Gastroesophageal sphincter (tissue), 4 donors: ENCODE data around the gene IRGC. TPM values are rescaled to one million over a fixed set of nuclear protein-coding genes. Genes with fewer than 3 reads are reported as not detected.

Experiments
- ATAC-seq: fragments of 150-250 bp; one replicate; pipeline ENCODE4 v1.9.1; 2016; ENCODE audit warnings: mild to moderate bottlenecking, moderate library complexity
- H3K27ac ChIP-seq, 4 donors: fragments of 200-600 bp; sonication (generic) in 3 of 4; 1 replicate in 3 of 4; 2 replicates in 1 of 4; pipeline ENCODE4 v1.5.1; 2016 to 2019
- H3K27me3 ChIP-seq: fragments of 200-600 bp; sonication (generic); one replicate; pipeline ENCODE4 v1.5.1; 2019
- H3K36me3 ChIP-seq, 2 donors: fragments of 200-600 bp; sonication (generic); one replicate each; pipeline ENCODE4 v1.5.1; 2019; ENCODE audit warnings: control low read depth in 1 of 2
- H3K4me1 ChIP-seq, 3 donors: fragments of 200-600 bp; sonication (generic); 1 replicate in 2 of 3; 2 replicates in 1 of 3; pipeline ENCODE4 v1.5.1; 2016 to 2019; ENCODE audit warnings: control low read depth in 2 of 3
- H3K4me3 ChIP-seq, 2 donors: fragments of 200-600 bp; sonication (generic); one replicate each; pipeline ENCODE4 v1.5.1; 2019; ENCODE audit warnings: mild to moderate bottlenecking in 1 of 2, moderate library complexity in 1 of 2
- H3K9me3 ChIP-seq, 3 donors: fragments of 200-600 bp; sonication (generic); one replicate each; pipeline ENCODE4 v1.5.1; 2017 to 2019; ENCODE audit warnings: control low read depth in 2 of 3
- EP300 ChIP-seq: sonication (generic); formaldehyde crosslinking; IDR thresholded peaks from one replicate; pipeline ENCODE4 v1.6.1; 2017; ENCODE audit warnings: antibody characterized with exemption, mild to moderate bottlenecking
- POLR2A ChIP-seq, 2 donors: fragments of 450-650 bp; IDR thresholded peaks; one replicate each; pipeline ENCODE4 v1.6.1; 2017; ENCODE audit warnings: antibody characterized with exemption in 2 of 2, mild to moderate bottlenecking in 2 of 2, moderate library complexity in 1 of 2
- POLR2AphosphoS5 ChIP-seq: sonication (generic); formaldehyde crosslinking; IDR thresholded peaks from one replicate; pipeline ENCODE4 v1.6.1; 2017; ENCODE audit warnings: antibody characterized with exemption
- WGBS, 2 donors: methylation state at CpG; one replicate each; pipeline ENCODE4 v1.1.5; 2018; ENCODE audit warnings: low coverage in 1 of 2; 5-methylcytosine and 5-hydroxymethylcytosine counted together
- total RNA-seq, 4 donors: library from RNA; depleted of rRNA; stranded (reverse); fragments of >200 nt; gene quantifications; one replicate each; pipeline ENCODE4 v1.1.0, GENCODE V29; 2016
- TF ChIP-seq, protein P1 (sequence below), 4 experiments: fragments of 200-600 bp in 2 of 4; fragments of 450-650 bp in 2 of 4; sonication (generic) in 1 of 4; IDR thresholded peaks; one replicate each; pipeline ENCODE4 v1.5.1; 2017 to 2019; ENCODE audit warnings: antibody characterized with exemption in 4 of 4, mild to moderate bottlenecking in 2 of 4, moderate library complexity in 2 of 4

The IRGC gene
- total RNA-seq, 4 donors from 2014 or later, result not detected

DNA sequence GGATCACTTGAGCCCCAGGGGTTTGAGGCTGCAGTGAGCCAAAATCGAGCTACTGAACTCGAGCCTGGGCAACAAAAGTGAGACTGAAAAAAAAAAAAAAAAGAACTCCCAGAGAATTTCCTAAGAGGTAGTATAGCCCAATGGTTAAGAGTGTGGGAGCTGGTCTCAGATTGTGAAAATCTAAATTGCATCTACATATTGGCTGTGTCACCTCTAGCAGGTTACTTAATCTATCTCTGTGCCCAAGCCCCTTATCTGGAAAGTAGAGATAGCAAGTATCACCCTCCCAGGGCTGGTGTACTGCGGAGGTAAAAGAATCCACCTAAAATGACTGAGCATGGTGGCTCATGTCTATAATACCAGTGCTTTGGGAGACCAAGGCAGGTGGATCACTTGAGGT, 42.2 kb upstream of the IRGC start:
- Histone ChIP-seq H3K9me3 (no peaks in the 10 kb centered on the region), H3K27ac (no peak overlapping the region), H3K27me3 (no peaks in the 10 kb centered on the region), H3K4me3 (no peak overlapping the region), H3K36me3 (no peaks in the 10 kb centered on the region), H3K4me1 (peaks cover 0 to 24% (median 4%) of the 10 kb centered on the region in 3 donors)
- 83% methylated on average over 3 of the region's 3 CpGs; no CpG with 5 or more reads in 1 of the 2 donors for WGBS, 2 donors
- ATAC-seq, result no peak
- TF ChIP-seq POLR2AphosphoS5 (no peak), EP300 (no peak), POLR2A (IDR thresholded peaks at IDR 0.05) (no peak)

GRCh38 chr19:43674183-43674582, 41.7 kb upstream of the IRGC start:
- H3K4me3 ChIP-seq, result no peak overlapping the region
- no peaks in the 10 kb centered on the region for H3K36me3 ChIP-seq
- no peaks in the 10 kb centered on the region for H3K9me3 ChIP-seq
- TF ChIP-seq POLR2AphosphoS5 (no peak), EP300 (no peak), POLR2A (IDR thresholded peaks at IDR 0.05) (no peak)
- TF ChIP-seq, protein P1, sequence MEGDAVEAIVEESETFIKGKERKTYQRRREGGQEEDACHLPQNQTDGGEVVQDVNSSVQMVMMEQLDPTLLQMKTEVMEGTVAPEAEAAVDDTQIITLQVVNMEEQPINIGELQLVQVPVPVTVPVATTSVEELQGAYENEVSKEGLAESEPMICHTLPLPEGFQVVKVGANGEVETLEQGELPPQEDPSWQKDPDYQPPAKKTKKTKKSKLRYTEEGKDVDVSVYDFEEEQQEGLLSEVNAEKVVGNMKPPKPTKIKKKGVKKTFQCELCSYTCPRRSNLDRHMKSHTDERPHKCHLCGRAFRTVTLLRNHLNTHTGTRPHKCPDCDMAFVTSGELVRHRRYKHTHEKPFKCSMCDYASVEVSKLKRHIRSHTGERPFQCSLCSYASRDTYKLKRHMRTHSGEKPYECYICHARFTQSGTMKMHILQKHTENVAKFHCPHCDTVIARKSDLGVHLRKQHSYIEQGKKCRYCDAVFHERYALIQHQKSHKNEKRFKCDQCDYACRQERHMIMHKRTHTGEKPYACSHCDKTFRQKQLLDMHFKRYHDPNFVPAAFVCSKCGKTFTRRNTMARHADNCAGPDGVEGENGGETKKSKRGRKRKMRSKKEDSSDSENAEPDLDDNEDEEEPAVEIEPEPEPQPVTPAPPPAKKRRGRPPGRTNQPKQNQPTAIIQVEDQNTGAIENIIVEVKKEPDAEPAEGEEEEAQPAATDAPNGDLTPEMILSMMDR (IDR thresholded peaks at IDR 0.05), result no peak
- no peaks in the 10 kb centered on the region for H3K27me3 ChIP-seq
- H3K4me1 ChIP-seq, result peaks cover 0 to 24% (median 4%) of the 10 kb centered on the region in 3 donors
- no peak for ATAC-seq
- H3K27ac ChIP-seq, result peak overlapping the region in 1 of 4 donors; percentile 6
- 74 to 92% methylated on average over 5 to 6 of the region's 8 CpGs for WGBS, 2 donors

GRCh38 chr19:43674596-43674995, 41.3 kb upstream of the IRGC start:
- WGBS, 2 donors, result 60 to 82% methylated on average over 1 to 3 of the region's 3 CpGs
- Histone ChIP-seq H3K36me3 (no peaks in the 10 kb centered on the region), H3K4me3 (no peak overlapping the region), H3K27ac (peak overlapping the region in 1 of 4 donors; percentile 6), H3K4me1 (peaks cover 0 to 20% (median 4%) of the 10 kb centered on the region in 3 donors), H3K9me3 (no peaks in the 10 kb centered on the region), H3K27me3 (no peaks in the 10 kb centered on the region)
- no peak for TF ChIP-seq EP300
- TF ChIP-seq POLR2AphosphoS5, result no peak
- no peak for TF ChIP-seq POLR2A (IDR thresholded peaks at IDR 0.05)
- TF ChIP-seq, protein P1 (IDR thresholded peaks at IDR 0.05), result no peak
- no peak for ATAC-seq

DNA sequence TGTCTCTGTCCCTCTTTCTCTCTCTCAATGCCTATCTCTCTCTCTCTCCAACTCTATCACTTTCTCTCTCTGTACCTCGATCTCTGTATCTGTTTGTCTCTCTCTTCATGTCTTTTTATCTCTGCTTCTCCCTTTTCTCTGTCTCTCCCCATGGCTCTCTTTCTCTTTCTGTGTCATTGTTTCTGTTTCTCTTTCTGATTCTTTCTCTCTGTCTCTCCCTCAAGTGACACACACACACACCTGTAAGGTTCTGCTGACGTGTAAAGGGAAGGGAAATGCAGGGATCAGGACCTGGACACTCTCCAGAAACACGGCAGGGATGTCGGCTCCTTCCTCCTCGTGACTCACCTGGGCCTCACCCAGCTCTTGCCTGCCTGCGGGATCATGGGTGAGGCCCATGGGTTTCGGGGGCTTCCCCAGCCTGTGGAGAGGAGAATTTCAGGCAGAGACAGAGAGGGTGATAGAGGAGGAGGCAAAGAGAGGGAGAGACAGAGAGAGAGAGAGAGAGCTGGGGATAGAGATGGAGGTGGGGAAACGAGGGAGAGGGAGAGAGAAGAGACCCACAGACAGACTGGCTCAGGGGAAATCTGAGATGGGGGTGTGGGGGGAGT, 40.5 kb upstream of the IRGC start:
- Histone ChIP-seq H3K27ac (no peak overlapping the region), H3K27me3 (no peaks in the 10 kb centered on the region), H3K9me3 (no peaks in the 10 kb centered on the region), H3K4me1 (peaks cover 0 to 13% (median 2%) of the 10 kb centered on the region in 3 donors), H3K36me3 (no peaks in the 10 kb centered on the region), H3K4me3 (no peak overlapping the region)
- 23 to 34% methylated on average over 2 to 4 of the region's 8 CpGs for WGBS, 2 donors
- no peak for ATAC-seq
- TF ChIP-seq EP300 (no peak), POLR2A (IDR thresholded peaks at IDR 0.05) (no peak), POLR2AphosphoS5 (no peak)
- TF ChIP-seq, protein P1 (IDR thresholded peaks at IDR 0.05), result no peak

DNA sequence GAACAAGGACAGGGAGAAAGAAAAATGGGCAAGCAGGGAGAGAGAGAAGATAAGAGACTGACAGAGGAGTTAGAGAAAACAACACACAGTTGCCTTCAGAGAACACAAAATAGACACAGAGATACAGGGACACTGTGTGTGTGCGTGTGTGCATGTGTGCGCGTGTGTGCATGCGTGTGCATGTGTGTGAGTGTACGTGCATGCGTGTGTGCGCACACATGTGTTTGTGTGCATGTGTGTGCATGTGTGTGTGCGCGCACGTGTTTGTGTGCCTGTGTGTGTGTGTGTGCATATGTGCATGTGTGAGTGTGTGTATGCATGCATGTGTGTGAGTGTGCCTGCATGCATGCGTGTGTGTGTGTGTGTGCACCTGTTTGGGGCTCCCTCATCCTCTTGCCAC, 40.0 kb upstream of the IRGC start:
- WGBS, 2 donors, result 70 to 100% methylated on average over 1 to 7 of the region's 11 CpGs

More for the DNA sequence above, 40.0 kb upstream of the IRGC start:
- no peak overlapping the region for H3K4me3 ChIP-seq
- no peak overlapping the region for H3K27ac ChIP-seq
- no peaks in the 10 kb centered on the region for H3K27me3 ChIP-seq
- no peak for ATAC-seq
- H3K36me3 ChIP-seq, result no peaks in the 10 kb centered on the region
- peaks cover 0 to 7% (median 0%) of the 10 kb centered on the region in 3 donors for H3K4me1 ChIP-seq
- TF ChIP-seq POLR2A (IDR thresholded peaks at IDR 0.05) (no peak), POLR2AphosphoS5 (no peak), EP300 (no peak)
- TF ChIP-seq, protein P1 (IDR thresholded peaks at IDR 0.05), result no peak
- H3K9me3 ChIP-seq, result no peaks in the 10 kb centered on the region
